Neural cell (in vitro differentiated cells): Measurements from ENCODE around the gene SFRP5. TPM values are rescaled to one million over a fixed set of nuclear protein-coding genes. Genes with fewer than 3 reads are reported as not detected.

Experiments used
- H2AFZ ChIP-seq: fragments of 200-600, 300-800 bp; sonication (generic), shearing (Covaris generic); 2 replicates; pipeline ENCODE4 v1.6.0; 2014; ENCODE audit warnings: low read depth, mild to moderate bottlenecking, antibody characterized with exemption, low read length, moderate library complexity
- H3F3A ChIP-seq: fragments of 200-600 bp; shearing (Covaris generic); 2 replicates; pipeline ENCODE4 v1.6.1; 2016; ENCODE audit warnings: mild to moderate bottlenecking, moderate library complexity, mixed read lengths, antibody characterized with exemption, low read length; ENCODE audit not compliant: insufficient read depth, poor library complexity, severe bottlenecking
- H3K27ac ChIP-seq: fragments of 200-600, 300-800 bp; sonication (generic), shearing (Covaris generic); 2 replicates; pipeline ENCODE4 v1.5.1; 2014; ENCODE audit warnings: mild to moderate bottlenecking, low read length, moderate library complexity
- H3K27me3 ChIP-seq: fragments of 300-800, 200-600 bp; sonication (generic), shearing (Covaris generic); 2 replicates; pipeline ENCODE4 v1.6.0; 2014; ENCODE audit warnings: mild to moderate bottlenecking, low read depth, low read length, moderate library complexity; ENCODE audit not compliant: insufficient read depth
- H3K36me3 ChIP-seq: fragments of 300-800, 200-600 bp; sonication (generic), shearing (Covaris generic); 2 replicates; pipeline ENCODE4 v1.5.1; 2014; ENCODE audit warnings: mild to moderate bottlenecking, antibody characterized with exemption, low read length, moderate library complexity; ENCODE audit not compliant: insufficient read depth
- H3K4me2 ChIP-seq: fragments of 300-800, 200-600 bp; sonication (generic), shearing (Covaris generic); 2 replicates; pipeline ENCODE4 v1.6.0; 2014; ENCODE audit warnings: mild to moderate bottlenecking, low read length
- H3K4me3 ChIP-seq: fragments of 300-800, 200-600 bp; sonication (generic), shearing (Covaris generic); 2 replicates; pipeline ENCODE4 v1.5.1; 2014; ENCODE audit warnings: mild to moderate bottlenecking, low read length, moderate library complexity
- H3K79me2 ChIP-seq: fragments of 200-600 bp; shearing (Covaris generic); replicated peaks from 2 replicates; pipeline ENCODE4 v1.6.0; 2014; ENCODE audit warnings: mild to moderate bottlenecking, low read length, moderate library complexity; ENCODE audit not compliant: insufficient read depth
- H3K9ac ChIP-seq: fragments of 300-800, 200-600 bp; sonication (generic), shearing (Covaris generic); 2 replicates; pipeline ENCODE4 v1.6.1; 2016; ENCODE audit warnings: mild to moderate bottlenecking, low read length, mixed read lengths
- H3K9me2 ChIP-seq: fragments of 200-600 bp; shearing (Covaris generic); 2 replicates; pipeline ENCODE4 v1.6.1; 2016; ENCODE audit warnings: mild to moderate bottlenecking, low read length, mixed read lengths; ENCODE audit not compliant: insufficient read depth
- H3K9me3 ChIP-seq: fragments of 200-600, 300-800 bp; sonication (generic), shearing (Covaris generic); 2 replicates; pipeline ENCODE4 v1.6.1; 2016; ENCODE audit warnings: mild to moderate bottlenecking, mixed run types, low read length, moderate library complexity, mixed read lengths
- H4K20me1 ChIP-seq: fragments of 200-600 bp; shearing (Covaris generic); 2 replicates; pipeline ENCODE4 v1.6.1; 2016; ENCODE audit warnings: mild to moderate bottlenecking, mixed run types; ENCODE audit not compliant: insufficient read depth
- EP300 ChIP-seq: fragments of 450-650 bp; conservative IDR thresholded peaks from 2 replicates; pipeline ENCODE4 v1.6.1; 2014; ENCODE audit warnings: antibody characterized with exemption, mild to moderate bottlenecking, moderate library complexity; ENCODE audit not compliant: poor library complexity, severe bottlenecking
- EZH2 ChIP-seq: fragments of 200-600, 300-800 bp; shearing (Covaris generic), sonication (generic); IDR thresholded peaks from 2 replicates; pipeline ENCODE4 v1.6.1; 2014; ENCODE audit warnings: antibody characterized with exemption, low read length, borderline replicate concordance, mild to moderate bottlenecking; ENCODE audit not compliant: insufficient read depth, poor library complexity, severe bottlenecking
- MXI1 ChIP-seq: fragments of 450-650 bp; conservative IDR thresholded peaks from 2 replicates; pipeline ENCODE4 v1.6.1; 2014; ENCODE audit warnings: antibody characterized with exemption, mild to moderate bottlenecking; ENCODE audit not compliant: poor library complexity, severe bottlenecking
- POLR2AphosphoS5 ChIP-seq: IDR thresholded peaks from 2 replicates; pipeline ENCODE4 v1.6.1; 2012
- RAD21 ChIP-seq: fragments of 450-650 bp; conservative IDR thresholded peaks from 2 replicates; pipeline ENCODE4 v1.6.1; 2014; ENCODE audit warnings: antibody characterized with exemption, mild to moderate bottlenecking, moderate library complexity
- SMC3 ChIP-seq: fragments of 450-650 bp; conservative IDR thresholded peaks from 2 replicates; pipeline ENCODE4 v1.6.1; 2014; ENCODE audit warnings: antibody characterized with exemption, mild to moderate bottlenecking, moderate library complexity; ENCODE audit not compliant: poor library complexity
- TAF1 ChIP-seq: IDR thresholded peaks from 2 replicates; pipeline ENCODE4 v1.6.1; 2012; ENCODE audit warnings: low read depth
- polyA plus RNA-seq: library from polyadenylated mRNA; depleted of rRNA; stranded (reverse); fragments of >200 nt; gene quantifications from 2 replicates; pipeline ENCODE4 v1.2.3, GENCODE V29; 2014
- TF ChIP-seq, protein P1 (sequence below): fragments of 450-650 bp; IDR thresholded peaks from 2 replicates; pipeline ENCODE4 v1.5.1; 2014; ENCODE audit warnings: antibody characterized with exemption, mild to moderate bottlenecking, moderate library complexity; ENCODE audit not compliant: poor library complexity, severe bottlenecking
- TF ChIP-seq, protein P2 (sequence below): IDR thresholded peaks from 2 replicates; pipeline ENCODE4 v1.6.1; 2012; ENCODE audit warnings: borderline replicate concordance

The SFRP5 gene
- polyA plus RNA-seq, 1 donor from 2014 or later: 1.2 TPM

DNA sequence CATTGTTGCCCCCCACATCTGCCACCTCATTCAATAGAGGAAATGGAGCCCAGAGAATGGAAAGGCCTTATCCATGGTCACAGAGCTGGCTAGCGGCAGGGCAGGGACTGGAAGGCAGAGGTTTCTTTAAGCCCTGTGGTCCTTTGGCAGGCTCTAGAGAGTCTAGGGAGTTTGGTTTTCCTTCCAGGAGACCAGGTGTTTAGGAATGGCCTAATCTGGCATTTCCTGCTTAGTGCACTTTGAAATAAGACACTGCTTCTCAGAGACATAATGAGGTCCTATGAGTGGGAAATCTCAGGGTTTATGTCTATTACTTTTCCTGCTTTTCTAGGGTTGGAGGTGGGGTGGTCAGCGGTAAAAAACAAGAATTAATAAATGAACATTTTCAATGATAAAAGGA lies 52.2 kb downstream of the SFRP5 start:
- TF ChIP-seq POLR2AphosphoS5 (no peak), EZH2 (no peak), EP300 (no peak), MXI1 (no peak), SMC3 (no peak), RAD21 (no peak), TAF1 (no peak)
- TF ChIP-seq, protein P1, sequence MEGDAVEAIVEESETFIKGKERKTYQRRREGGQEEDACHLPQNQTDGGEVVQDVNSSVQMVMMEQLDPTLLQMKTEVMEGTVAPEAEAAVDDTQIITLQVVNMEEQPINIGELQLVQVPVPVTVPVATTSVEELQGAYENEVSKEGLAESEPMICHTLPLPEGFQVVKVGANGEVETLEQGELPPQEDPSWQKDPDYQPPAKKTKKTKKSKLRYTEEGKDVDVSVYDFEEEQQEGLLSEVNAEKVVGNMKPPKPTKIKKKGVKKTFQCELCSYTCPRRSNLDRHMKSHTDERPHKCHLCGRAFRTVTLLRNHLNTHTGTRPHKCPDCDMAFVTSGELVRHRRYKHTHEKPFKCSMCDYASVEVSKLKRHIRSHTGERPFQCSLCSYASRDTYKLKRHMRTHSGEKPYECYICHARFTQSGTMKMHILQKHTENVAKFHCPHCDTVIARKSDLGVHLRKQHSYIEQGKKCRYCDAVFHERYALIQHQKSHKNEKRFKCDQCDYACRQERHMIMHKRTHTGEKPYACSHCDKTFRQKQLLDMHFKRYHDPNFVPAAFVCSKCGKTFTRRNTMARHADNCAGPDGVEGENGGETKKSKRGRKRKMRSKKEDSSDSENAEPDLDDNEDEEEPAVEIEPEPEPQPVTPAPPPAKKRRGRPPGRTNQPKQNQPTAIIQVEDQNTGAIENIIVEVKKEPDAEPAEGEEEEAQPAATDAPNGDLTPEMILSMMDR: no peak
- TF ChIP-seq, protein P2, sequence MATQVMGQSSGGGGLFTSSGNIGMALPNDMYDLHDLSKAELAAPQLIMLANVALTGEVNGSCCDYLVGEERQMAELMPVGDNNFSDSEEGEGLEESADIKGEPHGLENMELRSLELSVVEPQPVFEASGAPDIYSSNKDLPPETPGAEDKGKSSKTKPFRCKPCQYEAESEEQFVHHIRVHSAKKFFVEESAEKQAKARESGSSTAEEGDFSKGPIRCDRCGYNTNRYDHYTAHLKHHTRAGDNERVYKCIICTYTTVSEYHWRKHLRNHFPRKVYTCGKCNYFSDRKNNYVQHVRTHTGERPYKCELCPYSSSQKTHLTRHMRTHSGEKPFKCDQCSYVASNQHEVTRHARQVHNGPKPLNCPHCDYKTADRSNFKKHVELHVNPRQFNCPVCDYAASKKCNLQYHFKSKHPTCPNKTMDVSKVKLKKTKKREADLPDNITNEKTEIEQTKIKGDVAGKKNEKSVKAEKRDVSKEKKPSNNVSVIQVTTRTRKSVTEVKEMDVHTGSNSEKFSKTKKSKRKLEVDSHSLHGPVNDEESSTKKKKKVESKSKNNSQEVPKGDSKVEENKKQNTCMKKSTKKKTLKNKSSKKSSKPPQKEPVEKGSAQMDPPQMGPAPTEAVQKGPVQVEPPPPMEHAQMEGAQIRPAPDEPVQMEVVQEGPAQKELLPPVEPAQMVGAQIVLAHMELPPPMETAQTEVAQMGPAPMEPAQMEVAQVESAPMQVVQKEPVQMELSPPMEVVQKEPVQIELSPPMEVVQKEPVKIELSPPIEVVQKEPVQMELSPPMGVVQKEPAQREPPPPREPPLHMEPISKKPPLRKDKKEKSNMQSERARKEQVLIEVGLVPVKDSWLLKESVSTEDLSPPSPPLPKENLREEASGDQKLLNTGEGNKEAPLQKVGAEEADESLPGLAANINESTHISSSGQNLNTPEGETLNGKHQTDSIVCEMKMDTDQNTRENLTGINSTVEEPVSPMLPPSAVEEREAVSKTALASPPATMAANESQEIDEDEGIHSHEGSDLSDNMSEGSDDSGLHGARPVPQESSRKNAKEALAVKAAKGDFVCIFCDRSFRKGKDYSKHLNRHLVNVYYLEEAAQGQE: no peak
- no peak overlapping the region for H2AFZ ChIP-seq
- H3K27ac ChIP-seq: no peak overlapping the region
- peaks cover 7% of the 10 kb centered on the region for H3K27me3 ChIP-seq
- no peaks in the 10 kb centered on the region for H4K20me1 ChIP-seq
- no peak overlapping the region for H3K4me3 ChIP-seq
- H3K79me2 ChIP-seq: no peaks in the 10 kb centered on the region
- H3K9ac ChIP-seq: no peak overlapping the region
- H3K36me3 ChIP-seq: no peaks in the 10 kb centered on the region
- H3F3A ChIP-seq: no peaks in the 10 kb centered on the region
- no peaks in the 10 kb centered on the region for H3K9me3 ChIP-seq
- H3K9me2 ChIP-seq: no peaks in the 10 kb centered on the region
- no peak overlapping the region for H3K4me2 ChIP-seq

DNA sequence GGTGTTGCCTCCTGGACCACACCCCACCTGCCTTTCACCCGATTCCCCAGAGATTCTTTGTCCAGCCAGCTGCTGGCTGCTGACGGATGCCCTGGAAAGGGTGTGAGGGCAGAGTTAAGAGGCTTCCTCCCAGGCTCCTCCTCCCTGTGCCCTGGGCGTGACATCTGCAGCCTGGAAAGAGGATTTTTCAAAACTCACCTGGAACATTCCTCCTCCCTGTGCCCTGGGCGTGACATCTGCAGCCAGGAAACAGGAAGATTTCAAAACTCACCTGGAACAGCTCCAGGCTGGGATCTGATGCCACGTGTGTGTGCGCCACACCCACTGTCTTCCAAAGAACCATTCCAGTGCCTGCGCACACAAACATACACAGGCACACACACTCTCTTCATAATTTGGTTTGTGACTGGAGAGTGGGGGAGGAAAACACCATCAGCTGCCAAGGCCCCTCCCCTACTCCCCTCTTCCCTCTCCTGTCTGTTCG lies 53.1 kb downstream of the SFRP5 start:
- Histone ChIP-seq H3F3A (no peaks in the 10 kb centered on the region), H3K4me2 (no peak overlapping the region), H3K4me3 (no peak overlapping the region), H3K9me3 (no peaks in the 10 kb centered on the region), H3K79me2 (no peaks in the 10 kb centered on the region), H3K36me3 (no peaks in the 10 kb centered on the region), H4K20me1 (no peaks in the 10 kb centered on the region), H3K9me2 (no peaks in the 10 kb centered on the region), H3K27me3 (peaks cover 12% of the 10 kb centered on the region), H3K9ac (no peak overlapping the region), H2AFZ (no peak overlapping the region), H3K27ac (no peak overlapping the region)
- TF ChIP-seq SMC3 (no peak), EZH2 (no peak), POLR2AphosphoS5 (no peak)
- TF ChIP-seq, protein P2: no peak
